Activated T-helper 9 cell treated with anti-CD3 and anti-CD28 coated beads, Interleukin-2, amount 50 U/mL, for 16 hours (primary cell): ENCODE data around the gene DIS3L2.

Source experiments
- DNase-seq: peaks from one replicate; pipeline ENCODE4 v3.0.0-alpha.2; 2020; ENCODE audit warnings: low read depth

DIS3L2 gene

GRCh38 chr2:232268636-232269165, 307.2 kb downstream of the DIS3L2 start:
- no peak for DNase-seq

- no peak for DNase-seq
Observed at GRCh38 chr2:232269867-232270266, 308.4 kb downstream of the DIS3L2 start.

- no peak for DNase-seq
Observed at GRCh38 chr2:232273903-232274643, 312.6 kb downstream of the DIS3L2 start.

- DNase-seq = no peak
Observed at GRCh38 chr2:232275670-232276069, 314.2 kb downstream of the DIS3L2 start.

- DNase-seq = no peak
Observed at GRCh38 chr2:232276084-232276732, 314.7 kb downstream of the DIS3L2 start.

- no peak for DNase-seq
Observed at GRCh38 chr2:232276733-232277313, 315.3 kb downstream of the DIS3L2 start.

- DNase-seq = no peak
Observed at GRCh38 chr2:232278534-232278933, 317.0 kb downstream of the DIS3L2 start.

- no peak for DNase-seq
Observed at GRCh38 chr2:232280341-232280740, 318.8 kb downstream of the DIS3L2 start.

GRCh38 chr2:232281858-232282507, 320.5 kb downstream of the DIS3L2 start:
- no peak for DNase-seq

- DNase-seq = no peak
Observed at GRCh38 chr2:232282508-232283055, 321.1 kb downstream of the DIS3L2 start.

GRCh38 chr2:232286001-232286868, 324.7 kb downstream of the DIS3L2 start:
- DNase-seq = no peak

GRCh38 chr2:232287316-232287715, 325.8 kb downstream of the DIS3L2 start:
- DNase-seq = no peak

GRCh38 chr2:232288489-232289030, 327.0 kb downstream of the DIS3L2 start:
- no peak for DNase-seq

GRCh38 chr2:232290668-232291067, 329.2 kb downstream of the DIS3L2 start:
- DNase-seq = no peak

- no peak for DNase-seq
Observed at GRCh38 chr2:232291343-232291742, 329.8 kb downstream of the DIS3L2 start.

GRCh38 chr2:232292395-232293154, 331.1 kb downstream of the DIS3L2 start:
- no peak for DNase-seq

GRCh38 chr2:232293191-232293590, 331.7 kb downstream of the DIS3L2 start:
- no peak for DNase-seq

- no peak for DNase-seq
Observed at GRCh38 chr2:232295971-232296370, 334.5 kb downstream of the DIS3L2 start.

GRCh38 chr2:232296776-232297525, 335.4 kb downstream of the DIS3L2 start:
- no peak for DNase-seq
